Measurements from ENCODE around the gene OR2T8. TPM values are rescaled to one million over a fixed set of nuclear protein-coding genes. Genes with fewer than 3 reads are reported as not detected.

OR2T8 gene, protein sequence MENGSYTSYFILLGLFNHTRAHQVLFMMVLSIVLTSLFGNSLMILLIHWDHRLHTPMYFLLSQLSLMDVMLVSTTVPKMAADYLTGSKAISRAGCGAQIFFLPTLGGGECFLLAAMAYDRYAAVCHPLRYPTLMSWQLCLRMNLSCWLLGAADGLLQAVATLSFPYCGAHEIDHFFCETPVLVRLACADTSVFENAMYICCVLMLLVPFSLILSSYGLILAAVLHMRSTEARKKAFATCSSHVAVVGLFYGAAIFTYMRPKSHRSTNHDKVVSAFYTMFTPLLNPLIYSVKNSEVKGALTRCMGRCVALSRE
- not detected for total RNA-seq

DNA sequence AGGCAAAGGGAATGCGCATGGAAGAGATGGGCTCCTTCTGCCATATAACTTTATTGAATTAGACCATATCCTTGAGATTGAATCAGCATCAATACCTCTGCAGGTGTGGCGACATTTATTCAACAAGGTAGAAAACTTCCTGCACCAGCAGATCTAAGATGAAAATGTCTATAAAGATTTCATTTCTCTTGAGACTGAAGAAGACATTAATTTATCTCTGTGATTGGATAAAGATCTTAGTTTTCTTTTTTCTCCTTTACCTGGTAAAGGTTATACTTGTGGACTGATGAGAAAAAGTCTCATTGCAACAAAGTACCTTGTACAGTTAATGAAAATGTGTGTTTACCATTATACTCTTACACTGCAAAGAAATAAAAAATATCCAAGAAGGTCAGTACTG, at the start of gene OR2T8:
OR2T8 (plus strand) TSS at position 301 of the 400 bp plus-strand sequence. CDS start 766 bp downstream, outside the sequence.
- Histone ChIP-seq H3K4me3 (no peak within 1 kb of the TSS), H3K9me3 (no peaks in the 10 kb centered on the region), H3K4me1 (no peaks in the 10 kb centered on the region), H3K27me3 (no peaks in the 10 kb centered on the region), H3K36me3 (replicated peaks in 1 of 2; ENCODE audit: insufficient read depth in 1 of 2, low read depth in 2 of 2) (no peaks in the 10 kb centered on the region), H3K27ac (no peak within 1 kb of the TSS)
- ATAC-seq = no peak
- DNase-seq = no peak
- WGBS, 2 donors = 38 to 67% methylated on average over 2 of the region's 2 CpGs
- TF ChIP-seq POLR2A (IDR thresholded peaks at IDR 0.05) (no peak), CTCF (IDR thresholded peaks at IDR 0.05) (no peak)
- intact Hi-C loops (cut with DNase I) = no loop called here

DNA sequence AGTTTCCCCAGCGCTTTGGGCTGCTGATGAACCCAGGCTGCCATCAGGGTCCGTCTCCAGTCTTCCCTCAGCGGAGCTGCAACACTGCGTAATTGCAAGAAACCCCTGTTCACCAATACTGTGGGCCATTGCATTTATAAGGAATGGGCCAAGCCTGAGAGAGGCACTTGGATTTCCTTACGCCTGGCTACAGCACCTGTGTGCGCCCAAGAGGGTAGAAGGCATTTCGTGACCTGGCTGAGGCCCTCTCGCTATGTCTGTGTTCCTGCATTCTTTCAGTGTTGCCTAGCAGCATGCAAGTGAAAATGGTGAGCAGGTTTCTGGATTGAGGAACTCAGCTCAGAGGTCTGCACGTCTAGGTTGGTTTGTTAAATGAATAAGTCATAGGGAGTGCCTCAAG, 36.7 kb upstream of the OR2T8 start:
- intact Hi-C loops (cut with DNase I) = no loop called here
- no peaks in the 10 kb centered on the region for H3K36me3 ChIP-seq (replicated peaks in 1 of 2; ENCODE audit: insufficient read depth in 1 of 2, low read depth in 2 of 2)
- H3K27ac ChIP-seq = no peak overlapping the region
- TF ChIP-seq CTCF (IDR thresholded peaks at IDR 0.05) = no peak
- no peak for TF ChIP-seq POLR2A (IDR thresholded peaks at IDR 0.05)
- no peak for DNase-seq
- H3K4me3 ChIP-seq = no peak overlapping the region
- H3K9me3 ChIP-seq = no peaks in the 10 kb centered on the region
- no peaks in the 10 kb centered on the region for H3K27me3 ChIP-seq
- 61 to 72% methylated on average over 9 of the region's 9 CpGs for WGBS, 2 donors
- no peak for ATAC-seq
- H3K4me1 ChIP-seq = no peaks in the 10 kb centered on the region

DNA sequence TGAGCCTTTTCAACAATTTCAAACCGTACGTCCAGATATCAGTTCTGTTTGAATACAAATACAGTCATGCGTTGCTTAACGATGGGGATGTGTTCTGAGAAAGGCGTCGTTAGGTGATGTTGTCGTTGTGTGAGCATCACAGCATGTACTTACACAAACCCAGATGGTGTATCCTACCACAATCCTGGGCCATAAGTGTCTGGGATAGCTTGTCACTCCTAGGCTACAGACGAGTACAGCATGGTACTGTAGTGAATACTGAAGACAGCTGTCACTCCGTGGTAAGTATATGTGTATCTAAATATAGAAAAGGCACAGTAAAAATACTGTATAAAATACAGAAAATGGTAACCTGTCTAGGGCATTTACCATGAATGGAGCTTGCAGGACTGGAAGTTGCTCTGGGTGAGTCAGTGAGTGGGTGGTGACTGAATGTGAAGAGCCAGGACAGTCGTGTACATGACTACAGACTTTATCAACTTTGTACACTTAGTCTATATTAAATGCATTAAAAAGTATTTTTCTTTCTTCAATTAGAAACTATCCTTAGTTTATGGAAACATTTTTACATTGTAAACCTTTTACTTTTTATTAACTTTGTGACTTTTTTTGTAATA, 35.1 kb upstream of the OR2T8 start:
- ATAC-seq (no peak), DNase-seq (no peak)
- no peak for TF ChIP-seq CTCF (IDR thresholded peaks at IDR 0.05)
- TF ChIP-seq POLR2A (IDR thresholded peaks at IDR 0.05) = no peak
- H3K36me3 ChIP-seq (replicated peaks in 1 of 2; ENCODE audit: insufficient read depth in 1 of 2, low read depth in 2 of 2) = no peaks in the 10 kb centered on the region
- no peaks in the 10 kb centered on the region for H3K9me3 ChIP-seq
- H3K27ac ChIP-seq = no peak overlapping the region
- 68 to 73% methylated on average over 10 of the region's 10 CpGs for WGBS, 2 donors
- H3K4me1 ChIP-seq = no peaks in the 10 kb centered on the region
- H3K27me3 ChIP-seq = no peaks in the 10 kb centered on the region
- no peak overlapping the region for H3K4me3 ChIP-seq
- intact Hi-C loops (cut with DNase I) = no loop called here

- Histone ChIP-seq H3K27ac (no peak within 1 kb of the TSS), H3K36me3 (replicated peaks in 1 of 2; ENCODE audit: insufficient read depth in 1 of 2, low read depth in 2 of 2) (no peaks in the 10 kb centered on the region), H3K9me3 (peaks cover 0 to 7% (median 0%) of the 10 kb centered on the region in 3 donors), H3K4me1 (no peaks in the 10 kb centered on the region), H3K4me3 (no peak within 1 kb of the TSS), H3K27me3 (no peaks in the 10 kb centered on the region)
- ATAC-seq = no peak
- intact Hi-C loops (cut with DNase I) = no loop called here
- no peak for DNase-seq
- no peak for TF ChIP-seq CTCF (IDR thresholded peaks at IDR 0.05)
- no peak for TF ChIP-seq POLR2A (IDR thresholded peaks at IDR 0.05)
- WGBS, 2 donors = 33 to 44% methylated on average over 2 of the region's 2 CpGs
These were observed 24.9 kb upstream of the OR2T8 start, which contains the start of gene OR2W3 for GRCh38 chr1:247895163-247895637. Gene OR2W3 (plus strand): TSS chr1:247895587. CDS start chr1:247895587, 0 bp downstream.
